ENCODE data around the gene TEKTIP1.

The TEKTIP1 gene

GRCh38 chr19:3513229-3514140, 25.5 kb upstream of the TEKTIP1 start:
- peaks cover 12% of the 10 kb centered on the region for H3K4me1 ChIP-seq (ENCODE audit: insufficient read depth, low read length)
- H3K9me3 ChIP-seq (ENCODE audit: control insufficient read depth, insufficient read depth, low read length) = no peaks in the 10 kb centered on the region
- H3K36me3 ChIP-seq (ENCODE audit: insufficient read depth, low read length) = no peaks in the 10 kb centered on the region
- H3K9ac ChIP-seq (ENCODE audit: low read depth, low read length) = no peak overlapping the region

DNA sequence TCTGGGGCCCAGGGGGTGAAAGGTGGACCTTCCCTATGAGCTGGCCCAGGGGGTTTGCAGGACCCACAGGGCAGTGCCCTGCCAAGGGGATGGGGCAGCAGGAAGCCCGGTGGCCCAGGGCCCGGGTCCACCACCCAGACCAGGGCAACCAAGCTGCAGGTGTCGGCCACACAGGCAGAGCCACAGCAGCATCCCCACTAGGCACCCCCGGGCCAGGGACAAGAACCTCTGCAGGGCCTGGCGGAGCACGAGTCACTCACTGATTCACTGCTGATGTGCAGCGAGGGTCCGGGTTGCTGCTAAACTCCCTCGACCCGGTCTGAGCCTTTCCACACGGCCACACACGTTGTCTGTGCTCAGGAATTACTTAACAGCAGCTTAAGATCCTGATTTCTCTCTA, 24.0 kb upstream of the TEKTIP1 start:
- Histone ChIP-seq H3K4me1 (ENCODE audit: insufficient read depth, low read length) (peaks cover 22% of the 10 kb centered on the region), H3K9me3 (ENCODE audit: control insufficient read depth, insufficient read depth, low read length) (no peaks in the 10 kb centered on the region), H3K9ac (ENCODE audit: low read depth, low read length) (no peak overlapping the region), H3K36me3 (ENCODE audit: insufficient read depth, low read length) (no peaks in the 10 kb centered on the region)

DNA sequence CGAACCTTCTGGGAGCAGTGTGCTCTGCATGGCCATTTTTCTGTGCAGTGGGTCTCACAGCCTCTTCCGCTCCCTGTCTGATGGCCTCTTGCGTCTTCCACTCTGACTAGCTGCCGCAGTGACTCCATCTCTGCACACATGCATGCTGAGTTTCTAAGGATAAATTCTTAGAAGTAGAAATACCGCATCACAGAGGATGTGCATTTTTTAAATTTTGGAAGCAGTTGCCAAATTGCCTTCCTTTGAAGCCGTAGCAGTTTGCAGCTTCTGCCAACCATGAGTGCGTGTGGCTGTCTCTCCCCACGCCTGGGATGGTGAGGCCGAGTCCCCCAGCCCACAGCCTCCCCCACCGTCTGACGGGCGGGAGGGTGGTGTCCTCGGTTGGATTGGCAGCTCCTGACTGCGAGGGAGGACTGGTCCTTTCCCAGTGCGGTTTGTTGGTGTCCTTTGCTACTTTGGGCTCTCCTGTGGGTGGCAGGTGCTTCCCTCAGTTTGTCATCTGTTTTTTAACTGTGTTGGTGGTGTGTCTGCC, 23.0 kb upstream of the TEKTIP1 start:
- Histone ChIP-seq H3K9me3 (ENCODE audit: control insufficient read depth, insufficient read depth, low read length) (no peaks in the 10 kb centered on the region), H3K36me3 (ENCODE audit: insufficient read depth, low read length) (no peaks in the 10 kb centered on the region), H3K4me1 (ENCODE audit: insufficient read depth, low read length) (peaks cover 27% of the 10 kb centered on the region), H3K9ac (ENCODE audit: low read depth, low read length) (no peak overlapping the region)

DNA sequence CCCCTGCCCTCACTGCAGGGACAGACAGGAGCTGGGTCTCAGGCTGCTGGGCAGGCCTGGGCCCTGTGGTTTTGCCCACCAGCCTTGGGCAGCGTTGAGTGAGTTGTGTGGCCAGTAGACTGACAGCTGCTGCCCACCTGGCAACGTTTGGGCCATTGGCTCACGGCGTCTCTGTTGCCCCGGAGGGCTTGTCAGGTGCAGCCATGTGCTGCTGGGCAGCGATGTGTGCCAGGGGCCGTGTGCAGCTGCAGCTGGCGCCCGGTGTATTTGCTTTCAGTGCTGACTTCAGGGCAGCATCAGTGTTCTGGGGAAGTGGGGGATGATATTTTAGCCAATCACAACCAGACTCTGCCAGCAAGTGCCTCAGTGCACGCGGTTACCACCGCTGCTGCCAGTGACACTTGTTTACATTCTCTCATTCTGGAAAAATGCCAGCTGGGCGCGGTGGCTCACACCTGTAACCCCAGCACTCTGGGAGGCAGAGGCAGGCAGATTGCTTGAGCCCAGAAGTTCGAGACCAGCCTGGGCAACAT, 22.2 kb upstream of the TEKTIP1 start:
- H3K4me1 ChIP-seq (ENCODE audit: insufficient read depth, low read length) = peaks cover 28% of the 10 kb centered on the region
- H3K36me3 ChIP-seq (ENCODE audit: insufficient read depth, low read length) = no peaks in the 10 kb centered on the region
- no peak overlapping the region for H3K9ac ChIP-seq (ENCODE audit: low read depth, low read length)
- no peaks in the 10 kb centered on the region for H3K9me3 ChIP-seq (ENCODE audit: control insufficient read depth, insufficient read depth, low read length)

DNA sequence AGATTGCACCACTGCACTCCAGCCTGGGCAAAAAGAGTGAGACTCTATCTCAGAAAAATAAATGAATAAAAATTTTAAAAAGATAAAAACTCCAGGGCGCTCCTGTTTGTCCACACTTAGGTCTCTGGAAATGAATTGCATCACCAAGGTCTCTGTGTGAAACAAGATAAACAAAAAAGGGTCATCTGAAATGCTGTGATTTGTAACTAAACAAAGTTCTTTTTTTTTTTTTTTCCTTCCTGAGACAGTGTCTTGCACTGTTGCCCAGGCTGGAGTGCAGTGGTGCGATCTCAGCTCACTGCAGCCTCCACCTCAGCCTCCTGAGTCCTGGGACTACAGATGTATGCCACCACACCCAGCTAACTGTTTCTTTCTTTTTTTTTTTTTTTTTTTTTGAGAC, 21.3 kb upstream of the TEKTIP1 start:
- no peak overlapping the region for H3K9ac ChIP-seq (ENCODE audit: low read depth, low read length)
- no peaks in the 10 kb centered on the region for H3K9me3 ChIP-seq (ENCODE audit: control insufficient read depth, insufficient read depth, low read length)
- peaks cover 28% of the 10 kb centered on the region for H3K4me1 ChIP-seq (ENCODE audit: insufficient read depth, low read length)
- no peaks in the 10 kb centered on the region for H3K36me3 ChIP-seq (ENCODE audit: insufficient read depth, low read length)

GRCh38 chr19:3518255-3518654, 20.7 kb upstream of the TEKTIP1 start:
- H3K4me1 ChIP-seq (ENCODE audit: insufficient read depth, low read length) = peaks cover 28% of the 10 kb centered on the region
- no peaks in the 10 kb centered on the region for H3K36me3 ChIP-seq (ENCODE audit: insufficient read depth, low read length)
- no peak overlapping the region for H3K9ac ChIP-seq (ENCODE audit: low read depth, low read length)
- H3K9me3 ChIP-seq (ENCODE audit: control insufficient read depth, insufficient read depth, low read length) = no peaks in the 10 kb centered on the region

DNA sequence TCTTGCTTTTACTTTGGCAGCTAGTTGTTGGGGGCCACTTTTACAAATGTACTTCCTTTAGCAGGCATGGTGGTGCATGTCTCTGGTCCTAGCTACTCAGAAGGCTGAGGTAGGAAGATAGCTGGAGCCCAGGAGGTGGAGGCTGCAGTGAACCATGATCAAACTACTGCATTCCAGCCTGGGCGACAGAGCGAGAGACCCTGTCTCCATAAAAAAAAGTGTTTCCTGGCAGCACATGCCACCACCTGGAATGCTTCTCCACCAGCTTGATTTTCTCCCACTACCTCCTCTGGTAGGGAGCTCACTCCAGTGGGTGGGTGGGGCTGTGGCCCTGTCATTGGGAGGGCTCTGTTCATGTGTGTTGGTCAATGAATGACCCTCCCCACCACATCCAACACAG, 20.3 kb upstream of the TEKTIP1 start:
- Histone ChIP-seq H3K36me3 (ENCODE audit: insufficient read depth, low read length) (no peaks in the 10 kb centered on the region), H3K9me3 (ENCODE audit: control insufficient read depth, insufficient read depth, low read length) (no peaks in the 10 kb centered on the region), H3K9ac (ENCODE audit: low read depth, low read length) (no peak overlapping the region), H3K4me1 (ENCODE audit: insufficient read depth, low read length) (peaks cover 28% of the 10 kb centered on the region)

- Histone ChIP-seq H3K9ac (ENCODE audit: low read depth, low read length) (no peak overlapping the region), H3K4me1 (ENCODE audit: insufficient read depth, low read length) (peaks cover 28% of the 10 kb centered on the region), H3K9me3 (ENCODE audit: control insufficient read depth, insufficient read depth, low read length) (no peaks in the 10 kb centered on the region), H3K36me3 (ENCODE audit: insufficient read depth, low read length) (no peaks in the 10 kb centered on the region)
Measured at GRCh38 chr19:3519126-3519525, 19.8 kb upstream of the TEKTIP1 start.

GRCh38 chr19:3520166-3521103, 18.5 kb upstream of the TEKTIP1 start:
- no peaks in the 10 kb centered on the region for H3K36me3 ChIP-seq (ENCODE audit: insufficient read depth, low read length)
- peaks cover 21% of the 10 kb centered on the region for H3K4me1 ChIP-seq (ENCODE audit: insufficient read depth, low read length)
- H3K9me3 ChIP-seq (ENCODE audit: control insufficient read depth, insufficient read depth, low read length) = no peaks in the 10 kb centered on the region
- no peak overlapping the region for H3K9ac ChIP-seq (ENCODE audit: low read depth, low read length)

- Histone ChIP-seq H3K36me3 (ENCODE audit: insufficient read depth, low read length) (no peaks in the 10 kb centered on the region), H3K4me1 (ENCODE audit: insufficient read depth, low read length) (peaks cover 21% of the 10 kb centered on the region), H3K9me3 (ENCODE audit: control insufficient read depth, insufficient read depth, low read length) (no peaks in the 10 kb centered on the region), H3K9ac (ENCODE audit: low read depth, low read length) (no peak overlapping the region)
Measured at GRCh38 chr19:3521104-3521445, 17.9 kb upstream of the TEKTIP1 start.

DNA sequence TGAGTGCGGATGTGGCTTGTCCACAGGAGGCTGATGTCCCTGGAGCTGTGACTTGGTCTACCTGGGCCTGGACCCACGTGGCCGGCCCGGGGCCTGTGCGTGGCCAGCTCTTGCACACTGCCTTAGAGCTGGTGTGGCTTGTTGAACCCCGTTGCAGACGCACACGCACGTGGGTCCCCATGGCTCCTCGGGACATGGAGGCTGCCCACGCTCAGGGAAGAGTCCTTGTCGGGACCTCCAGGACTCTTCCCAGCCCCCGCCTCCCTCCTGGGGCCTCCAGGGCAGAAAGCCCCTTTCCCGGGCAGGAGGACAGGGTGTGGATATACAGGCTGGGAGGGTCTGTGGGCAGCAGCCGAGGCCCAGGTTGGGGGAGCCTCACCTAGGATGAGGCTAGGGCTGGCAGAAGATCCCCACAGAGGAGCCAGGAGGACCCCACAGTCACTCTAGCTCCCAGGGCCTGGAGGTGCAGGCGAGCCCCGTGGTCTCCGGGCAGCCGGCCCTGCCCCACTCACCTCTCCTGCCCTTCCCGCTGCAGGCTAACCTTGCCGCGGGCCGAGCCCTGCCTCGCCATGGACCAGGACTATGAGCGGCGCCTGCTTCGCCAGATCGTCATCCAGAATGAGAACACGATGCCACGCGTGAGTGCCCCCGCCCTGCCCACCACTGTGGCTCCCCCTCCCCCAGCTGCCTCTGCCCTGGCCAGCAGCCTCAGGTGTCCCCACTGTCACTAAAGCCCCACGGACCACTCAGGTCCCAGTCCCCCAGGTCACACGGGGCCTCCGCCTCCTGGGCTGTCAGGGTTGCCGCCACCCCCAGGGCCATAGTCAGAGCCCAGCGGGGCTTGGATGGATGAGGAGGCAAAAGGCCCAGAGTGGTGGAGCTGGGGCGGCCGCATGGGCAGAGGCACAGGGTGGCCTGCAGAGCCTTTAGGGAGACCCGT, 16.3 kb upstream of the TEKTIP1 start:
- Histone ChIP-seq H3K36me3 (ENCODE audit: insufficient read depth, low read length) (peaks cover 4% of the 10 kb centered on the region; the same call in 1 of the 2 replicates), H3K9me3 (ENCODE audit: control insufficient read depth, insufficient read depth, low read length) (no peaks in the 10 kb centered on the region), H3K9ac (ENCODE audit: low read depth, low read length) (no peak overlapping the region), H3K4me1 (ENCODE audit: insufficient read depth, low read length) (peaks cover 20% of the 10 kb centered on the region)

DNA sequence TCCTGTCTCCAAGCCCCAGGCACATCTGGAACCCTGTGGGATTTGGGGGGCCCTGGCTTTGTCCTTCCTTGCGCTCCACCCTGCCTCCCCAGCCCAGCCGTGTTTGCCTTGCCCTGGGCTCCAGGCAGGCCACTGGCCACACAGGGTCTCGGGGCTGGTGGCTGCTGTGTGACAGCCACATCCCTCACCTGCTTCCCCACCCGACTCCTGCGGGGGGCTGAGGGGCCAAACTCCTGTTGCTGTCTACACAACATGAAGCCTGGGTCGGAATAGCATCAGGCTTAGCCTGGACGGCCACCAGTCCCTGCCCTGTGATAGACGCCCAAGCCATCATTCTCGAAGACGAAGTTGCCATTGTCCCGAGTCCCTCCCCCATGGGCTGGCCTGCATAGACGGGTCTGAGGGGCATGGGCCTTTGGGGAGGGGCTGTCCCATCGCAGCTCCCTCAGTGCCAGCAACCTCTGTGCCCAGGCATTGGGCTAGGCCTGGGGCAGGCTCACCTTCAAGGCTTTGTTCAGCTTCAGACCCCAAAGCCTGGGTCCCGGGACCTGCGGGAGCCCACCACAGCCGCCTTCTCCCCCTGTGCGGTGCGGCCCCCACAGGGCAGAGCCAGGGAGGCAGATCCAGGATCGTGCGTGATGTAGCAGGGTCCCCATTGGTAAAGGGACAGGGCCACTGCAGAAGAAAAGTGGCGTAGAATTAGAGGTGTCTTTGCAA, 15.5 kb upstream of the TEKTIP1 start:
- no peaks in the 10 kb centered on the region for H3K9me3 ChIP-seq (ENCODE audit: control insufficient read depth, insufficient read depth, low read length)
- peaks cover 16% of the 10 kb centered on the region for H3K4me1 ChIP-seq (ENCODE audit: insufficient read depth, low read length)
- no peak overlapping the region for H3K9ac ChIP-seq (ENCODE audit: low read depth, low read length)
- H3K36me3 ChIP-seq (ENCODE audit: insufficient read depth, low read length) = peaks cover 4% of the 10 kb centered on the region; the same call in 1 of the 2 replicates

Measured in ES-I3 (cell line).